Measurements from ENCODE around the gene DPP4.

GRCh38 chr2:161976295-161976694 lies 97.7 kb downstream of the DPP4 start:
- TF ChIP-seq POLR2A (IDR thresholded peaks at IDR 0.05; ENCODE audit: low read depth, low read length): no peak
- TF ChIP-seq MAX (IDR thresholded peaks at IDR 0.05; ENCODE audit: insufficient read depth, insufficient read length): no peak
- TF ChIP-seq CTCF (IDR thresholded peaks at IDR 0.05; ENCODE audit: extremely low read depth in 1 of 2, insufficient read depth in 1 of 2, low read depth in 1 of 2, low read length in 2 of 2): no peak
- TF ChIP-seq POLR2AphosphoS5 (IDR thresholded peaks at IDR 0.05; ENCODE audit: insufficient read depth, low read depth, low read length): no peak
- TF ChIP-seq GATA2 (IDR thresholded peaks at IDR 0.05; ENCODE audit: insufficient read depth, insufficient read length, low read depth, low read length): no peak
- no peak for TF ChIP-seq MYC (IDR thresholded peaks at IDR 0.05; ENCODE audit: low read depth, low read length)
- no peak for TF ChIP-seq EZH2 (IDR thresholded peaks at IDR 0.05; ENCODE audit: borderline replicate concordance, low read depth, low read length, severe bottlenecking)
- no peak for TF ChIP-seq FOS (IDR thresholded peaks at IDR 0.05; ENCODE audit: borderline replicate concordance, insufficient read depth, low read length)
